Suprapubic skin (tissue), 4 donors: ENCODE measurements around the gene WWOX.

Experiments used
- CTCF ChIP-seq, 2 donors: fragments of 200-600 bp in 1 of 2; fragments of 450-650 bp in 1 of 2; sonication (generic) in 1 of 2; IDR thresholded peaks; one replicate each; pipeline ENCODE4 v1.5.1; 2016 to 2019; ENCODE audit warnings: antibody characterized with exemption in 2 of 2, mild to moderate bottlenecking in 1 of 2, moderate library complexity in 1 of 2
- POLR2A ChIP-seq, 2 donors: fragments of 450-650 bp; IDR thresholded peaks; one replicate each; pipeline ENCODE4 v1.6.1; 2017; ENCODE audit warnings: antibody characterized with exemption in 2 of 2, mild to moderate bottlenecking in 2 of 2, moderate library complexity in 2 of 2
- POLR2AphosphoS5 ChIP-seq, 3 donors: sonication (generic); formaldehyde crosslinking; IDR thresholded peaks; one replicate each; pipeline ENCODE4 v1.6.1; 2017; ENCODE audit warnings: antibody characterized with exemption in 3 of 3

DNA sequence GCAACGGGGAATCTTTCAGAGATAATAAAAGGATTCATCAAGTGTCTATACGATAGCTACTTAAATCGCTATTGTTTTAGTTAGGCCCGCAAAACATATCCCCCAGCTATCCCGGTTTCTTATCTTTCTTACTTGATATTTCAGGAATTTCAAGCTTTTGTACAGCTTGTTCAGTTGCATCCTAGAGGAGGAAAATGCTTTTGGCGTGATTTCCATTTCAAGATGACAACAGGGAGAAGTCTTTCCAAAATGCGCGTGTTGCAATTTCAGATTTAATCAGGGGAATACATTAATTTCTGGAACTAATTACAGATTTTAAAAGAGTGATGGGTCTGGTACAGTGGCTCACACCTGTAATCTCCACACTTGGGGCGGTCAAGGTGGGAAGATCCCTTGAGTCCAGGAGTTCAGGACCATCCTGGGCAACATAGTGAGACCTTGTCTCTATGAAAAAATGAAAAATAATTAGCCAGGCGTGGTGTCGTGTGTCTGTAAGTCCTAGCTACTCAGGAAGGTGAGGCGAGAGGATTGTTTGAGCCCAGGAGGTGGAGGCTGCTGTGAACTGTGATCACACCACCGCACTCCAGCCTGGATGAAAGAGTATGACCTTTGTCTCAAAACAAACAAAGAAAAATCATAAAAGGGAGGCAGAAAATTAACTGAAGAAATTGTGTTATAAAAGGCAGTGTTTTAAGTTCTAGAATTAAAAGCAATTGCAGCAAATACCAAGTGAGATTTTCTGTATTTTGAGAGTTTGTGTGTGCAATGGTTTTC lies 954.9 kb downstream of the WWOX start:
- TF ChIP-seq CTCF (IDR thresholded peaks at IDR 0.05) (no peak), POLR2A (IDR thresholded peaks at IDR 0.05) (no peak), POLR2AphosphoS5 (IDR thresholded peaks at IDR 0.05) (no peak)
